PC-3 (cell line): Measurements from ENCODE around the gene DNTT.

Experiments used
- CTCF ChIP-seq: fragments of 300-600 bp; sonication (generic); conservative IDR thresholded peaks from 2 replicates; pipeline ENCODE4 v1.5.1; 2017; ENCODE audit warnings: antibody characterized with exemption, low read depth, mild to moderate bottlenecking, low read length
- EZH2 ChIP-seq: fragments of 300-600 bp; sonication (generic); IDR thresholded peaks from one replicate; pipeline ENCODE4 v1.6.1; 2017; ENCODE audit warnings: antibody characterized with exemption, mild to moderate bottlenecking, low read length; ENCODE audit not compliant: unreplicated experiment

- TF ChIP-seq CTCF (no peak), EZH2 (no peak)
Observed at GRCh38 chr10:96305019-96305418, 785 bp downstream of the DNTT start.
